Measurements from ENCODE around the gene SIPA1L3. TPM values are rescaled to one million over a fixed set of nuclear protein-coding genes. Genes with fewer than 3 reads are reported as not detected.

SIPA1L3 gene
- total RNA-seq, 3 donors from 2014 or later, result 9.6 to 29.8 (median 28.5) TPM

DNA sequence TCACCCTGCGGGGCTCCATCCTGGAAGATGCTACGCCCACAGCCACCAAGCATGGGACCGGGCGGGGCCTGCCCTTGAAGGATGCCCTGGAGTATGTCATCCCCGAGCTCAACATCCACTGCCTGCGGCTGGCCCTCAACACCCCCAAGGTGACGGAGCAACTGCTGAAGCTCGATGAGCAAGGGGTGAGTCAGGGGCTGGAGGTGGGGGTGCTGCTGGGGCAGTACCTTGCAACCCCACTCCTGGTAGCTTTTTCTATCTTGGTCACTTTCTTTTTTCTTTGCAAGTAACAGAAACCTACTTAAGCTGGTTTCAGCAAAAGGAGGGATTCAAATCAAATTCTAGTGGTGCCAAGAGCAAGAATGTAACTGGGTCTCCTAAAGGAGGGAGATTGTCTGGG lies 193.0 kb downstream of the SIPA1L3 start:
- Histone ChIP-seq H3K4me1 (no peaks in the 10 kb centered on the region), H3K27me3 (no peaks in the 10 kb centered on the region), H3K27ac (no peak overlapping the region), H3K36me3 (no peaks in the 10 kb centered on the region), H3K9me3 (no peaks in the 10 kb centered on the region), H3K4me3 (no peak overlapping the region)
- intact Hi-C loops (cut with DNase I; ENCODE audit: low total_unique reads), result no loop called here
- TF ChIP-seq POLR2A (IDR thresholded peaks at IDR 0.05) (no peak), POLR2AphosphoS5 (IDR thresholded peaks at IDR 0.05) (no peak), CTCF (IDR thresholded peaks at IDR 0.05) (no peak)
- DNase-seq (ENCODE audit: low spot score in 2 of 2), result no peak

DNA sequence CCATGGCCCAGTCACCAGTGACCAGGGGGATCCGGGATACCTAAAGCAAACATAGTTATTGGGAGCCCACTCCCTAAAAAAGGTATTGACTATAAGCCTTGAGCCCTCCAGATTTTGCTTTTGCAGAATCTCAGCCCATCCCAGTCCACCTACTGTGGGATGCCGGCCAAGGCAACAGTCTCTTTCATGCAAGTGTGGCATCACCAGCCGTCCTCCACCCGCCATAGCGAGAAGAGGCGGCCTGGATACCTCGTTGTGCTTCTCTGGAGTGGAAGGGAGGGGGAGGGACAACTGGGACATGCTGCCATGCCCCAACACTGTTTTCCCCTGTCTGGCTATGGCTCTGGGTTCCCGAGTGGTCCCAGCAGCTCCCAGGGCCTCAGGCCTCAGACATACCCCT lies 193.6 kb downstream of the SIPA1L3 start:
- H3K27ac ChIP-seq, result no peak overlapping the region
- no peaks in the 10 kb centered on the region for H3K4me1 ChIP-seq
- no peak overlapping the region for H3K4me3 ChIP-seq
- DNase-seq (ENCODE audit: low spot score in 2 of 2), result no peak
- H3K9me3 ChIP-seq, result no peaks in the 10 kb centered on the region
- intact Hi-C loops (cut with DNase I; ENCODE audit: low total_unique reads), result no loop called here
- no peak for TF ChIP-seq POLR2A (IDR thresholded peaks at IDR 0.05)
- no peak for TF ChIP-seq POLR2AphosphoS5 (IDR thresholded peaks at IDR 0.05)
- no peak for TF ChIP-seq CTCF (IDR thresholded peaks at IDR 0.05)
- H3K36me3 ChIP-seq, result no peaks in the 10 kb centered on the region
- no peaks in the 10 kb centered on the region for H3K27me3 ChIP-seq

DNA sequence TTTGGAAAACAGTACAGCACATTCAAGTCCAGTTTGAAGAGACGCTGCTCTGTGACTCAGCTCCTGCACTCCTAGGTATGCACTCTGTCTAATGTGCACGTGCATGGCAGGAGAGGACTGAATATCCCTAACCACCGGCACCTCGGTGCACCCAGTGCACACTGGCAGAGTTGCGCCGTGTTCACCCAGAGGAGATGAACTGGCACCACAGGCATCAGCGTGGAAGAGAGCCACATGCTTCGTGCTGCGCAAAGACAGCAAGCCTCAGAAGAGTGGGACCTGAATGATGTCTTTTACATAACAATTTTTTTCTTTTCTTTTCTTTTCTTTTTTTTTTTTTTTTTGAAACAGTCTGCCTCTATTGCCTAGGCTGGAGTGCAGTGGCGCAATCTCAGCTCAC lies 194.7 kb downstream of the SIPA1L3 start:
- no peaks in the 10 kb centered on the region for H3K36me3 ChIP-seq
- intact Hi-C loops (cut with DNase I; ENCODE audit: low total_unique reads), result no loop called here
- TF ChIP-seq CTCF (IDR thresholded peaks at IDR 0.05) (no peak), POLR2A (IDR thresholded peaks at IDR 0.05) (no peak), POLR2AphosphoS5 (IDR thresholded peaks at IDR 0.05) (no peak)

GRCh38 chr19:38105574-38105973 lies 198.6 kb downstream of the SIPA1L3 start:
- Histone ChIP-seq H3K4me3 (no peak overlapping the region), H3K27me3 (no peaks in the 10 kb centered on the region), H3K36me3 (no peaks in the 10 kb centered on the region), H3K9me3 (no peaks in the 10 kb centered on the region), H3K4me1 (no peaks in the 10 kb centered on the region), H3K27ac (no peak overlapping the region)
- intact Hi-C loops (cut with DNase I; ENCODE audit: low total_unique reads), result loop anchor here (5.0 kb wide), 1 partner anchor 493 kb away; no protein-coding TSS in a partner anchor
- DNase-seq (ENCODE audit: low spot score in 2 of 2), result no peak
- TF ChIP-seq POLR2A (IDR thresholded peaks at IDR 0.05) (no peak), CTCF (IDR thresholded peaks at IDR 0.05) (no peak), POLR2AphosphoS5 (IDR thresholded peaks at IDR 0.05) (no peak)

More for the DNA sequence above, 194.7 kb downstream of the SIPA1L3 start:
- Histone ChIP-seq H3K4me1 (no peaks in the 10 kb centered on the region), H3K4me3 (no peak overlapping the region), H3K27me3 (no peaks in the 10 kb centered on the region), H3K27ac (no peak overlapping the region), H3K9me3 (no peaks in the 10 kb centered on the region)
- DNase-seq (ENCODE audit: low spot score in 2 of 2), result no peak

- Histone ChIP-seq H3K9me3 (no peaks in the 10 kb centered on the region), H3K4me3 (no peak overlapping the region), H3K4me1 (no peaks in the 10 kb centered on the region), H3K27me3 (no peaks in the 10 kb centered on the region), H3K27ac (no peak overlapping the region), H3K36me3 (no peaks in the 10 kb centered on the region)
- DNase-seq (ENCODE audit: low spot score in 2 of 2), result no peak
- no peak for TF ChIP-seq POLR2A (IDR thresholded peaks at IDR 0.05)
- no peak for TF ChIP-seq CTCF (IDR thresholded peaks at IDR 0.05)
- TF ChIP-seq POLR2AphosphoS5 (IDR thresholded peaks at IDR 0.05), result no peak
- intact Hi-C loops (cut with DNase I; ENCODE audit: low total_unique reads), result loop anchor here (5.0 kb wide), 1 partner anchor 495 kb away; no protein-coding TSS in a partner anchor
These were observed 200.1 kb downstream of the SIPA1L3 start for GRCh38 chr19:38107129-38107528.

Measured in breast epithelium (tissue), 4 donors.